ENCODE measurements around the gene DEUP1. TPM values are rescaled to one million over a fixed set of nuclear protein-coding genes. Genes with fewer than 3 reads are reported as not detected.

DEUP1 gene
- total and polyA plus RNA-seq, 2 donors (not counting 1 experiment from before 2014, with no cell fraction given): not detected

GRCh38 chr11:93464927-93465540, 134.5 kb downstream of the DEUP1 start:
- Histone ChIP-seq H3K4me2 (ENCODE audit: extremely low read depth, insufficient read depth, low read length) (no peak overlapping the region), H3K27me3 (ENCODE audit: control insufficient read depth, insufficient read depth, low read length) (no peaks in the 10 kb centered on the region), H3K27ac (ENCODE audit: insufficient read depth, low read length) (no peak overlapping the region), H3K4me3 (replicated peaks in 1 of 4; ENCODE audit: control extremely low read depth in 1 of 4, insufficient read depth in 1 of 4, low read depth in 3 of 4, low read length in 4 of 4) (no peak overlapping the region), H3K36me3 (ENCODE audit: control insufficient read depth, insufficient read depth, low read length) (no peaks in the 10 kb centered on the region), H3K4me1 (ENCODE audit: control insufficient read depth, extremely low read depth, insufficient read depth, low read length) (no peaks in the 10 kb centered on the region), H3K9me3 (ENCODE audit: control insufficient read depth, insufficient read depth, low read depth, low read length) (no peaks in the 10 kb centered on the region), H3K9ac (ENCODE audit: insufficient read depth, low read length) (no peak overlapping the region), H4K20me1 (ENCODE audit: control insufficient read depth, extremely low read depth, insufficient read depth, low read length) (no peaks in the 10 kb centered on the region), H2AFZ (ENCODE audit: low read length) (no peak overlapping the region), H3K79me2 (ENCODE audit: control insufficient read depth, insufficient read depth, low read length) (no peaks in the 10 kb centered on the region)
- TF ChIP-seq EZH2 (IDR thresholded peaks at IDR 0.05; ENCODE audit: low read length, missing control alignments) (no peak), CTCF (conservative IDR thresholded peaks at IDR 0.05 in 1 of 2, IDR thresholded peaks at IDR 0.05 in 1 of 2; ENCODE audit: low read depth in 1 of 2, low read length in 2 of 2) (no peak)
- no peak for DNase-seq (ENCODE audit: low read depth in 2 of 2)

GRCh38 chr11:93467054-93467453, 136.5 kb downstream of the DEUP1 start:
- Histone ChIP-seq H3K36me3 (ENCODE audit: control insufficient read depth, insufficient read depth, low read length) (no peaks in the 10 kb centered on the region), H3K4me3 (replicated peaks in 1 of 4; ENCODE audit: control extremely low read depth in 1 of 4, insufficient read depth in 1 of 4, low read depth in 3 of 4, low read length in 4 of 4) (no peak overlapping the region), H3K4me1 (ENCODE audit: control insufficient read depth, extremely low read depth, insufficient read depth, low read length) (no peaks in the 10 kb centered on the region), H3K27ac (ENCODE audit: insufficient read depth, low read length) (no peak overlapping the region), H3K9me3 (ENCODE audit: control insufficient read depth, insufficient read depth, low read depth, low read length) (no peaks in the 10 kb centered on the region), H3K4me2 (ENCODE audit: extremely low read depth, insufficient read depth, low read length) (no peak overlapping the region), H3K79me2 (ENCODE audit: control insufficient read depth, insufficient read depth, low read length) (no peaks in the 10 kb centered on the region), H4K20me1 (ENCODE audit: control insufficient read depth, extremely low read depth, insufficient read depth, low read length) (no peaks in the 10 kb centered on the region), H3K9ac (ENCODE audit: insufficient read depth, low read length) (no peak overlapping the region), H3K27me3 (ENCODE audit: control insufficient read depth, insufficient read depth, low read length) (no peaks in the 10 kb centered on the region), H2AFZ (ENCODE audit: low read length) (no peak overlapping the region)
- no peak for TF ChIP-seq CTCF (conservative IDR thresholded peaks at IDR 0.05 in 1 of 2, IDR thresholded peaks at IDR 0.05 in 1 of 2; ENCODE audit: low read depth in 1 of 2, low read length in 2 of 2)
- TF ChIP-seq EZH2 (IDR thresholded peaks at IDR 0.05; ENCODE audit: low read length, missing control alignments): no peak
- DNase-seq (ENCODE audit: low read depth in 2 of 2): no peak

GRCh38 chr11:93468290-93468689, 137.7 kb downstream of the DEUP1 start:
- Histone ChIP-seq H3K79me2 (ENCODE audit: control insufficient read depth, insufficient read depth, low read length) (no peaks in the 10 kb centered on the region), H3K9ac (ENCODE audit: insufficient read depth, low read length) (no peak overlapping the region), H3K27me3 (ENCODE audit: control insufficient read depth, insufficient read depth, low read length) (no peaks in the 10 kb centered on the region), H3K36me3 (ENCODE audit: control insufficient read depth, insufficient read depth, low read length) (no peaks in the 10 kb centered on the region), H3K4me1 (ENCODE audit: control insufficient read depth, extremely low read depth, insufficient read depth, low read length) (no peaks in the 10 kb centered on the region), H3K9me3 (ENCODE audit: control insufficient read depth, insufficient read depth, low read depth, low read length) (no peaks in the 10 kb centered on the region), H4K20me1 (ENCODE audit: control insufficient read depth, extremely low read depth, insufficient read depth, low read length) (no peaks in the 10 kb centered on the region), H3K27ac (ENCODE audit: insufficient read depth, low read length) (no peak overlapping the region), H3K4me3 (replicated peaks in 1 of 4; ENCODE audit: control extremely low read depth in 1 of 4, insufficient read depth in 1 of 4, low read depth in 3 of 4, low read length in 4 of 4) (no peak overlapping the region), H2AFZ (ENCODE audit: low read length) (no peak overlapping the region), H3K4me2 (ENCODE audit: extremely low read depth, insufficient read depth, low read length) (no peak overlapping the region)
- TF ChIP-seq CTCF (conservative IDR thresholded peaks at IDR 0.05 in 1 of 2, IDR thresholded peaks at IDR 0.05 in 1 of 2; ENCODE audit: low read depth in 1 of 2, low read length in 2 of 2): no peak
- TF ChIP-seq EZH2 (IDR thresholded peaks at IDR 0.05; ENCODE audit: low read length, missing control alignments): no peak
- DNase-seq (ENCODE audit: low read depth in 2 of 2): no peak
